K562 (cell line): ENCODE results near the gene SLC30A1. TPM values are rescaled to one million over a fixed set of nuclear protein-coding genes. Genes with fewer than 3 reads are reported as not detected.

ENCODE experiments used
- BRF2 ChIP-seq: IDR thresholded peaks from 3 replicates; pipeline ENCODE4 v1.6.1; 2011; ENCODE audit warnings: borderline replicate concordance, mild to moderate bottlenecking; ENCODE audit not compliant: insufficient read length, insufficient read depth
- ERF ChIP-seq: fragments of 450-650 bp; formaldehyde crosslinking; IDR thresholded peaks from 2 replicates; pipeline ENCODE4 v1.4.0; 2020; ENCODE audit warnings: mild to moderate bottlenecking, mixed read lengths
- ESRRA ChIP-seq: fragments of 450-650 bp; IDR thresholded peaks from 2 replicates; pipeline ENCODE4 v1.6.1; 2014; ENCODE audit warnings: low read depth, mild to moderate bottlenecking, moderate library complexity, borderline replicate concordance
- HINFP ChIP-seq: fragments of 450-650 bp; conservative IDR thresholded peaks from 2 replicates; pipeline ENCODE4 v1.6.1; 2016; ENCODE audit warnings: missing genetic modification characterization, low read depth, mild to moderate bottlenecking, control low read depth, missing compliant biosample characterization
- MTA2 ChIP-seq: fragments of 450-650 bp; IDR thresholded peaks from 2 replicates; pipeline ENCODE4 v1.6.1; 2016; ENCODE audit warnings: low read depth
- VEZF1 ChIP-seq: fragments of 200-800 bp; sonication (Bioruptor generic); IDR thresholded peaks from 2 replicates; pipeline ENCODE4 v1.6.1; 2017; ENCODE audit warnings: missing genetic modification characterization, missing compliant biosample characterization
- ZBTB12 ChIP-seq: fragments of 250-450 bp; sonication (Bioruptor Pico); IDR thresholded peaks from 2 replicates; pipeline ENCODE4 v1.4.0; 2020
- ZC3H8 ChIP-seq: fragments of 450-650 bp; IDR thresholded peaks from 2 replicates; pipeline ENCODE4 v1.6.1; 2017
- ZNF165 ChIP-seq: fragments of 250-450 bp; sonication (Bioruptor Pico); IDR thresholded peaks from 2 replicates; pipeline ENCODE4 v1.4.0; 2020; ENCODE audit warnings: borderline replicate concordance
- ZNF282 ChIP-seq: sonication (generic); formaldehyde crosslinking; IDR thresholded peaks from 2 replicates; pipeline ENCODE4 v1.8.1; 2023; ENCODE audit warnings: missing genetic modification reagents
- ZNF639 ChIP-seq, 2 experiments: fragments of 200-800 bp in 1 of 2; sonication (Bioruptor generic) in 1 of 2; sonication (generic) in 1 of 2; formaldehyde crosslinking in 1 of 2; IDR thresholded peaks in 1 of 2; conservative IDR thresholded peaks in 1 of 2; 2 replicates each; pipeline versions ENCODE4 v1.5.0 to v1.6.1; 2016 to 2020; ENCODE audit warnings: missing compliant biosample characterization in 1 of 2, missing genetic modification characterization in 1 of 2, missing genetic modification reagents in 1 of 2
- polyA plus RNA-seq, 8 experiments: library from polyadenylated mRNA; depleted of rRNA in 4 of 8; stranded (reverse) in 5 of 8; unstranded in 3 of 8; fragments of >200 nt; fragmentation: Nextera tagmentation in 2 of 8; fragmentation: Illumina TruSeq in 1 of 8; extraction: Ambion mirVana in 2 of 8; extraction: Trizol in 1 of 8; gene quantifications; 2 replicates each; pipeline versions ENCODE4 v1.2.1 to v1.2.3, GENCODE V29; 2011 to 2014; ENCODE audit warnings: inconsistent platforms in 1 of 8, missing spikeins in 1 of 8
- total RNA-seq, 7 experiments: library from RNA; depleted of rRNA in 6 of 7; stranded (reverse); fragments of >200 nt in 6 of 7; fragmentation: Illumina TruSeq in 2 of 7; extraction: Trizol in 2 of 7; gene quantifications; 2 replicates each; pipeline versions ENCODE4 v1.2.1 to v1.2.3, GENCODE V29; 2011 to 2021; ENCODE audit warnings: low replicate concordance in 1 of 7

The SLC30A1 gene
- total and polyA plus RNA-seq, 9 of the 15 experiments (the other 6 are each of a cell fraction or from before 2014, with no cell fraction given), result 4.1 to 14.4 (median 6.6) TPM

- TF ChIP-seq VEZF1 (CRISPR knock-in tag) (peak; percentile 74), ERF (CRISPR knock-in tag) (no peak), ESRRA (no peak; the same call in 1 of the 2 replicates), ZNF165 (CRISPR knock-in tag) (0 out of 2 replicates have a peak, but pooled peaks have one; percentile 28), ZNF639 (CRISPR knock-in tag; conservative IDR thresholded peaks at IDR 0.05 in 1 of 2, IDR thresholded peaks at IDR 0.05 in 1 of 2) (no peak), ZBTB12 (CRISPR knock-in tag) (no peak), HINFP (tag) (no peak), MTA2 (no peak; the same call in 1 of the 2 replicates), BRF2 (no peak), ZC3H8 (no peak), ZNF282 (0 out of 2 replicates have a peak, but pooled peaks have one; percentile 81)
These were observed 932 bp downstream of the SLC30A1 start (continued) for GRCh38 chr1:211577819-211578639.
